Thyroid gland (tissue), 4 donors: ENCODE measurements around the gene TAGLN. TPM values are rescaled to one million over a fixed set of nuclear protein-coding genes. Genes with fewer than 3 reads are reported as not detected.

Experiments used
- DNase-seq, 2 donors: peaks; one replicate each; pipeline ENCODE4 v3.0.0-alpha.2; 2019
- H3K27ac ChIP-seq, 3 donors: fragments of 200-600 bp; sonication (generic); 1 replicate in 2 of 3; 2 replicates in 1 of 3; pipeline ENCODE4 v1.5.1; 2016 to 2019; ENCODE audit warnings: mild to moderate bottlenecking in 1 of 3, moderate library complexity in 1 of 3
- H3K27me3 ChIP-seq: fragments of 200-600 bp; sonication (generic); one replicate; pipeline ENCODE4 v1.5.1; 2019
- H3K36me3 ChIP-seq, 2 donors: fragments of 200-600 bp; sonication (generic); one replicate each; pipeline ENCODE4 v1.5.1; 2016 to 2019
- H3K4me1 ChIP-seq, 2 donors: fragments of 200-600 bp; sonication (generic); one replicate each; pipeline ENCODE4 v1.5.1; 2017 to 2019
- H3K4me3 ChIP-seq, 3 donors: fragments of 200-600 bp; sonication (generic); replicated peaks in 1 of 3; 1 replicate in 2 of 3; 2 replicates in 1 of 3; pipeline ENCODE4 v1.5.1; 2016; ENCODE audit warnings: mild to moderate bottlenecking in 1 of 3
- H3K9me3 ChIP-seq: fragments of 200-600 bp; sonication (generic); one replicate; pipeline ENCODE4 v1.5.1; 2017
- CTCF ChIP-seq, 6 experiments: fragments of 200-600 bp in 3 of 6; fragments of 450-650 bp in 3 of 6; sonication (generic) in 3 of 6; IDR thresholded peaks; one replicate each; pipeline ENCODE4 v1.5.1; 2016 to 2019; ENCODE audit warnings: antibody characterized with exemption in 6 of 6, mild to moderate bottlenecking in 2 of 6, inconsistent platforms in 1 of 6, moderate library complexity in 1 of 6
- POLR2A ChIP-seq, 2 donors: fragments of 450-650 bp; IDR thresholded peaks; one replicate each; pipeline ENCODE4 v1.6.1; 2017; ENCODE audit warnings: antibody characterized with exemption in 2 of 2, mild to moderate bottlenecking in 2 of 2, moderate library complexity in 1 of 2
- WGBS, 2 donors: methylation state at CpG; one replicate each; pipeline ENCODE4 v1.1.5; 2017; 5-methylcytosine and 5-hydroxymethylcytosine counted together
- intact Hi-C: fragments of 100-400 bp; cut with DNase I; formaldehyde crosslinking; loops from one replicate; pipeline ENCODE4 v1.15.1; 2023
- total RNA-seq, 4 donors: library from RNA; depleted of rRNA; stranded (reverse); fragments of >200 nt; gene quantifications; one replicate each; pipeline ENCODE4 v1.2.3, GENCODE V29; 2016

TAGLN gene
- total RNA-seq, 4 donors from 2014 or later = 155 to 407 (median 229) TPM

- no peak for TF ChIP-seq POLR2A (IDR thresholded peaks at IDR 0.05)
- TF ChIP-seq CTCF (IDR thresholded peaks at IDR 0.05) = no peak
- 91 to 94% methylated on average over 5 of the region's 5 CpGs for WGBS, 2 donors
- intact Hi-C loops = loop anchor here (5.0 to 10.0 kb wide), 4 partner anchors 48 to 438 kb away; partner anchors contain the start of genes APOA5 and PAFAH1B2
- Histone ChIP-seq H3K4me1 (peaks cover 15 to 21% of the 10 kb centered on the region in 2 donors), H3K27ac (no peak overlapping the region), H3K9me3 (no peaks in the 10 kb centered on the region), H3K27me3 (no peaks in the 10 kb centered on the region), H3K4me3 (no peak overlapping the region), H3K36me3 (peaks cover 28 to 39% of the 10 kb centered on the region in 2 donors)
- no peak for DNase-seq
Observed at GRCh38 chr11:117229931-117230285, 30.7 kb downstream of the TAGLN start.

GRCh38 chr11:117230286-117230961 lies 31.3 kb downstream of the TAGLN start:
- peaks cover 15 to 21% of the 10 kb centered on the region in 2 donors for H3K4me1 ChIP-seq
- no peak overlapping the region for H3K4me3 ChIP-seq
- peaks cover 25 to 33% of the 10 kb centered on the region in 2 donors for H3K36me3 ChIP-seq
- H3K27ac ChIP-seq = no peak overlapping the region
- no peak for DNase-seq
- WGBS, 2 donors = 72 to 78% methylated on average over 12 of the region's 12 CpGs
- intact Hi-C loops = no loop called here
- no peak for TF ChIP-seq CTCF (IDR thresholded peaks at IDR 0.05)
- no peak for TF ChIP-seq POLR2A (IDR thresholded peaks at IDR 0.05)
- no peaks in the 10 kb centered on the region for H3K9me3 ChIP-seq
- H3K27me3 ChIP-seq = no peaks in the 10 kb centered on the region

- no peak for DNase-seq
- H3K4me3 ChIP-seq = peak overlapping the region; percentile 67 to 96 (median 77)
- intact Hi-C loops = no loop called here
- peaks cover 15 to 21% of the 10 kb centered on the region in 2 donors for H3K4me1 ChIP-seq
- WGBS, 2 donors = 6 to 7% methylated on average over 14 of the region's 14 CpGs
- TF ChIP-seq POLR2A (IDR thresholded peaks at IDR 0.05) = no peak
- TF ChIP-seq CTCF (IDR thresholded peaks at IDR 0.05) = no peak
- no peaks in the 10 kb centered on the region for H3K9me3 ChIP-seq
- peak overlapping the region in 2 of 3 donors; percentile 87 to 89 for H3K27ac ChIP-seq
- peaks cover 20 to 31% of the 10 kb centered on the region in 2 donors for H3K36me3 ChIP-seq
- no peaks in the 10 kb centered on the region for H3K27me3 ChIP-seq
Observed at GRCh38 chr11:117230999-117231841, 32.0 kb downstream of the TAGLN start.

GRCh38 chr11:117231842-117232091 lies 32.6 kb downstream of the TAGLN start, which contains the start of gene PCSK7:
Gene PCSK7, minus strand, starts transcription at chr11:117232073. Its CDS starts 2,229 bp downstream, at chr11:117229844.
- DNase-seq = peak in 1 of 2 donors; percentile 74
- WGBS, 2 donors = 0% methylated on average over 8 to 10 of the region's 13 CpGs
- Histone ChIP-seq H3K27ac (peak within 1 kb of the TSS; percentile 76 to 89 (median 87)), H3K27me3 (no peaks in the 10 kb centered on the region), H3K36me3 (peaks cover 20 to 29% of the 10 kb centered on the region in 2 donors), H3K4me3 (peak within 1 kb of the TSS; percentile 74 to 96 (median 77)), H3K4me1 (peaks cover 15 to 21% of the 10 kb centered on the region in 2 donors), H3K9me3 (no peaks in the 10 kb centered on the region)
- intact Hi-C loops = no loop called here
- no peak for TF ChIP-seq CTCF (IDR thresholded peaks at IDR 0.05)
